Mesenchymal stem cell (in vitro differentiated cells and primary cell): ENCODE data around the gene BEND7.
"Not testable (repeated sequence)": the region's sequence is repeated elsewhere in the genome, so short reads cannot be mapped to it uniquely, and the experiment has no call there.

ENCODE experiments used
- DNase-seq: peaks from one replicate; pipeline ENCODE4 v3.0.0-alpha.2; 2013
- H2AFZ ChIP-seq: one replicate; pipeline ENCODE4 v1.6.1; 2013; ENCODE audit warnings: low read depth, mild to moderate bottlenecking, control low read depth, inconsistent platforms, low read length, moderate library complexity
- H2AK5ac ChIP-seq: 2 replicates; pipeline ENCODE4 v1.6.1; 2013; ENCODE audit warnings: low read length, moderate library complexity, mild to moderate bottlenecking, inconsistent platforms; ENCODE audit not compliant: severe bottlenecking
- H2BK120ac ChIP-seq: one replicate; pipeline ENCODE4 v1.6.1; 2013; ENCODE audit warnings: low read depth, mild to moderate bottlenecking, inconsistent platforms, low read length, moderate library complexity
- H2BK12ac ChIP-seq, 2 experiments: one replicate each; pipeline ENCODE4 v1.6.1; 2013; ENCODE audit warnings: inconsistent platforms in 2 of 2, low read length in 2 of 2, mild to moderate bottlenecking in 2 of 2, moderate library complexity in 2 of 2, control low read depth in 1 of 2
- H2BK15ac ChIP-seq: one replicate; pipeline ENCODE4 v1.6.1; 2013; ENCODE audit warnings: mild to moderate bottlenecking, low read depth, inconsistent platforms; ENCODE audit not compliant: poor library complexity, severe bottlenecking
- H2BK5ac ChIP-seq: 2 replicates; pipeline ENCODE4 v1.6.1; 2013; ENCODE audit warnings: low read depth, mild to moderate bottlenecking, low read length, control low read depth, inconsistent platforms; ENCODE audit not compliant: poor library complexity, severe bottlenecking
- H3K14ac ChIP-seq, 2 experiments: one replicate each; pipeline ENCODE4 v1.6.1; 2013; ENCODE audit warnings: inconsistent platforms in 2 of 2, low read length in 2 of 2, control low read depth in 1 of 2, mild to moderate bottlenecking in 1 of 2, moderate library complexity in 1 of 2
- H3K18ac ChIP-seq, 2 experiments: one replicate each; pipeline ENCODE4 v1.6.1; 2013; ENCODE audit warnings: inconsistent platforms in 2 of 2, low read length in 2 of 2, control low read depth in 1 of 2, low read depth in 1 of 2, mild to moderate bottlenecking in 1 of 2
- H3K23ac ChIP-seq, 2 experiments: one replicate each; pipeline ENCODE4 v1.6.1; 2013; ENCODE audit warnings: inconsistent platforms in 2 of 2, low read length in 2 of 2, mild to moderate bottlenecking in 2 of 2, moderate library complexity in 2 of 2, control low read depth in 1 of 2
- H3K27ac ChIP-seq: 2 replicates; pipeline ENCODE4 v1.5.1; 2013; ENCODE audit warnings: mild to moderate bottlenecking, moderate library complexity, low read length, control low read depth, inconsistent platforms; ENCODE audit not compliant: poor library complexity, severe bottlenecking
- H3K27me3 ChIP-seq, 2 experiments: 2 replicates each; pipeline versions ENCODE4 v1.6.1 to v1.7.0; 2013; ENCODE audit warnings: low read length in 2 of 2, mild to moderate bottlenecking in 2 of 2, moderate library complexity in 2 of 2, control low read depth in 1 of 2, inconsistent platforms in 1 of 2; ENCODE audit not compliant: control insufficient read depth in 1 of 2, insufficient read depth in 1 of 2
- H3K36me3 ChIP-seq, 2 experiments: 2 replicates each; pipeline versions ENCODE4 v1.6.1 to v1.7.0; 2013; ENCODE audit warnings: low read length in 2 of 2, control low read depth in 1 of 2, inconsistent platforms in 1 of 2, low read depth in 1 of 2, mild to moderate bottlenecking in 1 of 2; ENCODE audit not compliant: insufficient read depth in 2 of 2, control insufficient read depth in 1 of 2
- H3K4ac ChIP-seq, 2 experiments: one replicate each; pipeline ENCODE4 v1.6.1; 2013; ENCODE audit warnings: inconsistent platforms in 2 of 2, low read length in 2 of 2, mild to moderate bottlenecking in 2 of 2, moderate library complexity in 2 of 2, control low read depth in 1 of 2, low read depth in 1 of 2
- H3K4me1 ChIP-seq: 2 replicates; pipeline ENCODE4 v1.6.1; 2013; ENCODE audit warnings: low read depth, low read length, control low read depth; ENCODE audit not compliant: control insufficient read depth, insufficient read depth
- H3K4me2 ChIP-seq: 2 replicates; pipeline ENCODE4 v1.6.1; 2013; ENCODE audit warnings: low read length, mild to moderate bottlenecking, inconsistent platforms; ENCODE audit not compliant: poor library complexity, severe bottlenecking
- H3K4me3 ChIP-seq, 2 experiments: 2 replicates each; pipeline versions ENCODE4 v1.5.1 to v1.7.0; 2013; ENCODE audit warnings: low read length in 2 of 2, mild to moderate bottlenecking in 2 of 2, control low read depth in 1 of 2, low read depth in 1 of 2; ENCODE audit not compliant: insufficient read depth in 1 of 2
- H3K79me1 ChIP-seq: replicated peaks from 2 replicates; pipeline ENCODE4 v1.6.1; 2013; ENCODE audit warnings: mild to moderate bottlenecking, control low read depth, low read length, inconsistent platforms; ENCODE audit not compliant: poor library complexity, severe bottlenecking
- H3K9ac ChIP-seq: 2 replicates; pipeline ENCODE4 v1.7.0; 2013; ENCODE audit warnings: mild to moderate bottlenecking, low read length, moderate library complexity
- H3K9me3 ChIP-seq: 2 replicates; pipeline ENCODE4 v1.7.0; 2013; ENCODE audit warnings: mild to moderate bottlenecking, low read length; ENCODE audit not compliant: control insufficient read depth
- H4K8ac ChIP-seq: one replicate; pipeline ENCODE4 v1.6.1; 2013; ENCODE audit warnings: inconsistent platforms, mild to moderate bottlenecking, low read length, moderate library complexity
- H4K91ac ChIP-seq: one replicate; pipeline ENCODE4 v1.6.1; 2013; ENCODE audit warnings: mild to moderate bottlenecking, low read length, inconsistent platforms
- WGBS: methylation state at CpG from one replicate; pipeline ENCODE4 v1.1.7; 2013; ENCODE audit warnings: mixed read lengths; 5-methylcytosine and 5-hydroxymethylcytosine counted together

Gene BEND7

GRCh38 chr10:13412894-13413293 is 115.9 kb downstream of the BEND7 start:
- Histone ChIP-seq H3K4me2 (no peak overlapping the region), H3K27me3 (peaks cover 29 to 40% of the 10 kb centered on the region in 2 experiments), H2AFZ (no peak overlapping the region), H2BK15ac (no peak overlapping the region), H2BK120ac (no peak overlapping the region), H3K4me1 (no peaks in the 10 kb centered on the region), H3K4me3 (no peak overlapping the region), H3K79me1 (no peaks in the 10 kb centered on the region), H2BK5ac (no peak overlapping the region), H3K9me3 (peaks cover 9% of the 10 kb centered on the region), H3K9ac (no peak overlapping the region), H2BK12ac (no peak overlapping the region), H3K36me3 (no peaks in the 10 kb centered on the region), H3K23ac (no peak overlapping the region), H3K18ac (no peak overlapping the region), H4K91ac (no peak overlapping the region), H3K14ac (no peak overlapping the region), H3K27ac (no peak overlapping the region), H3K4ac (no peak overlapping the region), H2AK5ac (no peak overlapping the region), H4K8ac (no peak overlapping the region)
- DNase-seq, result no peak
- WGBS, result 89% methylated on average over 2 of the region's 3 CpGs

- no peak overlapping the region for H3K9ac ChIP-seq
- H3K4me3 ChIP-seq, result no peak overlapping the region
- H3K18ac ChIP-seq, result no peak overlapping the region
Observed at GRCh38 chr10:13404791-13405190, 124.0 kb downstream of the BEND7 start.

GRCh38 chr10:13404305-13404759 is 124.5 kb downstream of the BEND7 start:
- Histone ChIP-seq H3K4ac (no peak overlapping the region), H2BK120ac (no peak overlapping the region), H3K36me3 (no peaks in the 10 kb centered on the region), H2AFZ (no peak overlapping the region), H3K18ac (no peak overlapping the region), H3K79me1 (no peaks in the 10 kb centered on the region), H3K27ac (no peak overlapping the region), H3K9me3 (peaks cover 5% of the 10 kb centered on the region), H3K27me3 (peaks cover 14 to 33% of the 10 kb centered on the region in 2 experiments), H3K4me1 (no peaks in the 10 kb centered on the region), H3K4me2 (no peak overlapping the region), H2BK12ac (no peak overlapping the region), H2BK15ac (no peak overlapping the region), H2AK5ac (no peak overlapping the region), H3K4me3 (no peak overlapping the region), H3K9ac (no peak overlapping the region), H3K14ac (no peak overlapping the region), H2BK5ac (no peak overlapping the region), H4K91ac (no peak overlapping the region), H4K8ac (no peak overlapping the region), H3K23ac (no peak overlapping the region)
- WGBS, result 64% methylated on average over 3 of the region's 3 CpGs
- no peak for DNase-seq

More at GRCh38 chr10:13404791-13405190, 124.0 kb downstream of the BEND7 start:
- no peak overlapping the region for H4K8ac ChIP-seq
- H3K23ac ChIP-seq, result no peak overlapping the region
- H3K36me3 ChIP-seq, result no peaks in the 10 kb centered on the region
- H4K91ac ChIP-seq, result no peak overlapping the region
- no peak overlapping the region for H3K4me2 ChIP-seq
- H2AK5ac ChIP-seq, result no peak overlapping the region
- 63% methylated on average over 5 of the region's 5 CpGs for WGBS
- H3K4me1 ChIP-seq, result no peaks in the 10 kb centered on the region
- DNase-seq, result no peak
- H3K27me3 ChIP-seq, result peaks cover 16 to 35% of the 10 kb centered on the region in 2 experiments
- no peak overlapping the region for H2BK120ac ChIP-seq
- no peak overlapping the region for H3K4ac ChIP-seq
- no peak overlapping the region for H3K27ac ChIP-seq
- H3K79me1 ChIP-seq, result no peaks in the 10 kb centered on the region
- no peak overlapping the region for H2BK15ac ChIP-seq
- H2BK12ac ChIP-seq, result no peak overlapping the region
- H2AFZ ChIP-seq, result no peak overlapping the region
- H3K14ac ChIP-seq, result no peak overlapping the region
- peaks cover 5% of the 10 kb centered on the region for H3K9me3 ChIP-seq
- no peak overlapping the region for H2BK5ac ChIP-seq

GRCh38 chr10:13403426-13403825 is 125.4 kb downstream of the BEND7 start:
- not testable (repeated sequence) for H4K91ac ChIP-seq, H3K4me1 ChIP-seq, H3K14ac ChIP-seq, H4K8ac ChIP-seq, H3K4me2 ChIP-seq, H3K9ac ChIP-seq, H3K27ac ChIP-seq, H3K18ac ChIP-seq, H2BK12ac ChIP-seq, H2BK15ac ChIP-seq, H3K23ac ChIP-seq, H3K9me3 ChIP-seq, H3K4me3 ChIP-seq, H3K36me3 ChIP-seq, H2AK5ac ChIP-seq, H3K4ac ChIP-seq, H3K79me1 ChIP-seq, H2BK120ac ChIP-seq, DNase-seq, H2BK5ac ChIP-seq, H2AFZ ChIP-seq
- H3K27me3 ChIP-seq, result peaks cover 14 to 37% of the 10 kb centered on the region in 2 experiments
- WGBS, result 89% methylated on average over 7 of the region's 7 CpGs
